ENCODE data around the gene ST3GAL3. TPM values are rescaled to one million over a fixed set of nuclear protein-coding genes. Genes with fewer than 3 reads are reported as not detected.

The ST3GAL3 gene
- total RNA-seq, 1 donor from 2014 or later = 18.3 TPM

DNA sequence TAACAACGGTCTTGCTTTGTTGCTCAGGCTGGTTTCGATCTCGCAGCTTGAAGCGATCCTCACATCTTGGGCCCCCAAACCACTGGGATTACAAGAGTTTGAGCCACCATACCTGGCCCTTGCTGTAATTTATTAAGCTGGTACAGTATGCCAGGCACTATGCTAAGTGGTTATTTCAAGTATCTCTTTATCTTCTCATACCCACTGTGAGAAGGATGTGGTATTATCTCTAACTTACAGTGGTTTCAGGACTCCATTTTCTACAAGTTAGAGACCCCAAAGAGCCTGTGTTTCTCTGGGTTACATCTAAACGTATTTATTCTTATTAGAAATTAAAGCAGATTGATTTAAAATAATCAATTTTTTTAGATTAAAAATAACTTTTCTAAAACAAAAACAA, 8.1 kb upstream of the ST3GAL3 start:
- DNase-seq (ENCODE audit: low read depth) = no peak
- H3K4me3 ChIP-seq (ENCODE audit: low read depth, low read length) = no peak overlapping the region
- TF ChIP-seq, protein P1, sequence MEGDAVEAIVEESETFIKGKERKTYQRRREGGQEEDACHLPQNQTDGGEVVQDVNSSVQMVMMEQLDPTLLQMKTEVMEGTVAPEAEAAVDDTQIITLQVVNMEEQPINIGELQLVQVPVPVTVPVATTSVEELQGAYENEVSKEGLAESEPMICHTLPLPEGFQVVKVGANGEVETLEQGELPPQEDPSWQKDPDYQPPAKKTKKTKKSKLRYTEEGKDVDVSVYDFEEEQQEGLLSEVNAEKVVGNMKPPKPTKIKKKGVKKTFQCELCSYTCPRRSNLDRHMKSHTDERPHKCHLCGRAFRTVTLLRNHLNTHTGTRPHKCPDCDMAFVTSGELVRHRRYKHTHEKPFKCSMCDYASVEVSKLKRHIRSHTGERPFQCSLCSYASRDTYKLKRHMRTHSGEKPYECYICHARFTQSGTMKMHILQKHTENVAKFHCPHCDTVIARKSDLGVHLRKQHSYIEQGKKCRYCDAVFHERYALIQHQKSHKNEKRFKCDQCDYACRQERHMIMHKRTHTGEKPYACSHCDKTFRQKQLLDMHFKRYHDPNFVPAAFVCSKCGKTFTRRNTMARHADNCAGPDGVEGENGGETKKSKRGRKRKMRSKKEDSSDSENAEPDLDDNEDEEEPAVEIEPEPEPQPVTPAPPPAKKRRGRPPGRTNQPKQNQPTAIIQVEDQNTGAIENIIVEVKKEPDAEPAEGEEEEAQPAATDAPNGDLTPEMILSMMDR (conservative IDR thresholded peaks at IDR 0.05; ENCODE audit: low read depth, low read length) = no peak

- no peak overlapping the region for H3K4me3 ChIP-seq (ENCODE audit: low read depth, low read length)
- TF ChIP-seq, protein P1 (conservative IDR thresholded peaks at IDR 0.05; ENCODE audit: low read depth, low read length) = no peak
- DNase-seq (ENCODE audit: low read depth) = no peak
Observed at GRCh38 chr1:43703836-43704235, 3.5 kb upstream of the ST3GAL3 start.

- no peak overlapping the region for H3K4me3 ChIP-seq (ENCODE audit: low read depth, low read length)
- TF ChIP-seq, protein P1 (conservative IDR thresholded peaks at IDR 0.05; ENCODE audit: low read depth, low read length) = peak; percentile 33
- DNase-seq (ENCODE audit: low read depth) = no peak
Observed at GRCh38 chr1:43704838-43705237, 2.5 kb upstream of the ST3GAL3 start.

DNA sequence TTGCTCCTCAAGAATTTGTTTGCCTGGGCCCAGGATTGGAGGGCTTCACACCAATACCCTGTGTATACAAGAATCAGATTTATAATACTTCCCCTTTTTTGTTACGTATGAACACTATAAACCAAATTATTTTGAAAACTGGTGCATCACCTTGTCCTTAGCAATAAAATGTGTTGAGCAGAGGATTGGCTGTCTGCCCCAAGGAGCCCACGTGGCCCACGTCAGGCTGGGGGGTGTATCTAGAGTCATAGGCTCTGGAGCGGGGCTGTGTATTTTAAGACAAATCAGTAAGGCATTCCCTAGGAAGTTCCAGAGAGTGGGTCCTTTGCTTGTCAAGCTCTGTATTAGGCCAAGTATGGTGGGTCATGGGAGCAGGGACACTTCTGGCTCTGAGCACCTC, 2.0 kb upstream of the ST3GAL3 start:
- H3K4me3 ChIP-seq (ENCODE audit: low read depth, low read length) = no peak overlapping the region
- TF ChIP-seq, protein P1 (conservative IDR thresholded peaks at IDR 0.05; ENCODE audit: low read depth, low read length) = no peak
- no peak for DNase-seq (ENCODE audit: low read depth)

GRCh38 chr1:43705982-43706597, 1.2 kb upstream of the ST3GAL3 start:
- no peak for DNase-seq (ENCODE audit: low read depth)
- TF ChIP-seq, protein P1 (conservative IDR thresholded peaks at IDR 0.05; ENCODE audit: low read depth, low read length) = no peak
- peak overlapping the region; percentile 76 for H3K4me3 ChIP-seq (ENCODE audit: low read depth, low read length)

DNA sequence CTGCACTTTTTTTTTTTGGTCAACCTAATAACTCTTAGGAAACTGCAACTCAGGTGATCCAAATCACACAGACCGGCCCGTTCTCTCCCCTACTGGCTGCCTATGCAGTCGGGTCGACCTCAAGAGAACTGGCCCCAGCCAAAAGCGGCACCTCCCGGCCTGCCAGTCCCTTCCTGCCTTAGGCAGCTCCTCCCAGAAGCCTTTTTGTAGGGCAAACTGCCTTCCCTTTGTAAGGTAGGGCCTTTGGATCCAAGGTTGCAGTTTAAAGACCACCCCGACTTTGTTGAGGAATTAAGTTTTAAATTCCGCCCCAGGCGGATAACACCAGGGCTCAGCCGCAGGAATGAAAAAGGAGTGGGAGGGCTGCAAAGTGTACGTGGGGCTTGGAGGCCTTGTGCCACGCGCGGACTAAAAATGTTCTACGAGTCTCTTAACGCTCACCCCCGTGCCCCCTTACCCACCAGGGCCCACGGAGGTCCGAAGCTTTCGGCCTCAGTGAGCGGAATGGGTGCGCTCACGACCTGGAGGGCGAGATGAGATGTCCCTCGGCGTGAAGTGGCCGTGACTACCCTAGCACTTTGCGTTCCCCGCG, 642 bp upstream of the ST3GAL3 start:
- DNase-seq (ENCODE audit: low read depth) = no peak
- peak overlapping the region; percentile 76 for H3K4me3 ChIP-seq (ENCODE audit: low read depth, low read length)
- TF ChIP-seq, protein P1 (conservative IDR thresholded peaks at IDR 0.05; ENCODE audit: low read depth, low read length) = no peak

DNA sequence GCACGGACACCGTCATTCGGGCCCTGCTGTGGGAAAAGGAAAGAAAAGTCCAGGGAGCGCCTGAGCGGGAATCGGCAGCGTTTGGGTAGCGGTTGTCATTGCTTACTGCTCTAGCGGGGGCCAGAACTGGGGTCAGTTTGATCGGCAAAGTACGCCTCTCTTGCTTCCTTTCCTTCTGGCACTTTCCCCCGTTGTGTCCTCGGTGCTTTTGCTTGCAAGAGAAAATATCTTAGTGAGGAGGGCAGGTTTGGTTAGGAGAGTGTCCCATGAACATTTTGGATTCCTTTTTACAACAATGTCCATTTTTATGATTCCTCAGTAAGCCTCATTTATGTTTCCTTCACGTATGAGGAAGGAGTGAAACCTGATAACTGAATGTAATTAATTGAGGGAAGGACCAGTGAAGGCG, 670 bp downstream of the ST3GAL3 start:
- TF ChIP-seq, protein P1 (conservative IDR thresholded peaks at IDR 0.05; ENCODE audit: low read depth, low read length) = no peak
- peak overlapping the region; percentile 76 for H3K4me3 ChIP-seq (ENCODE audit: low read depth, low read length)
- no peak for DNase-seq (ENCODE audit: low read depth)

Data from epithelial cell of proximal tubule (primary cell).